Measurements from ENCODE around the gene MAPK14.
"Not testable (repeated sequence)": the region's sequence is repeated elsewhere in the genome, so short reads cannot be mapped to it uniquely, and the experiment has no call there.

Gene MAPK14

GRCh38 chr6:36069573-36069972, 42.0 kb downstream of the MAPK14 start:
- DNase-seq (ENCODE audit: low spot score), result no peak

GRCh38 chr6:36070252-36070651, 42.6 kb downstream of the MAPK14 start:
- no peak for DNase-seq (ENCODE audit: low spot score)

- DNase-seq (ENCODE audit: low spot score), result no peak
Observed at GRCh38 chr6:36071281-36071680, 43.7 kb downstream of the MAPK14 start.

GRCh38 chr6:36071714-36072113, 44.1 kb downstream of the MAPK14 start:
- no peak for DNase-seq (ENCODE audit: low spot score)

GRCh38 chr6:36072681-36073080, 45.1 kb downstream of the MAPK14 start:
- DNase-seq (ENCODE audit: low spot score), result no peak

GRCh38 chr6:36073587-36073986, 46.0 kb downstream of the MAPK14 start:
- no peak for DNase-seq (ENCODE audit: low spot score)

- no peak for DNase-seq (ENCODE audit: low spot score)
Observed at GRCh38 chr6:36075656-36076055, 48.0 kb downstream of the MAPK14 start.

- DNase-seq (ENCODE audit: low spot score), result no peak
Observed at GRCh38 chr6:36076178-36077063, 48.8 kb downstream of the MAPK14 start.

- no peak for DNase-seq (ENCODE audit: low spot score)
Observed at GRCh38 chr6:36078159-36078558, 50.6 kb downstream of the MAPK14 start.

- no peak for DNase-seq (ENCODE audit: low spot score)
Observed at GRCh38 chr6:36079601-36080000, 52.0 kb downstream of the MAPK14 start.

- no peak for DNase-seq (ENCODE audit: low spot score)
Observed at GRCh38 chr6:36082318-36082717, 54.7 kb downstream of the MAPK14 start.

GRCh38 chr6:36083446-36083845, 55.8 kb downstream of the MAPK14 start:
- DNase-seq (ENCODE audit: low spot score), result no peak

- DNase-seq (ENCODE audit: low spot score), result not testable (repeated sequence)
Observed at GRCh38 chr6:36088204-36088603, 60.6 kb downstream of the MAPK14 start.

- no peak for DNase-seq (ENCODE audit: low spot score)
Observed at GRCh38 chr6:36089048-36089447, 61.4 kb downstream of the MAPK14 start.

GRCh38 chr6:36094238-36094637, 66.6 kb downstream of the MAPK14 start:
- DNase-seq (ENCODE audit: low spot score), result no peak

GRCh38 chr6:36094753-36095496, 67.3 kb downstream of the MAPK14 start:
- DNase-seq (ENCODE audit: low spot score), result peak; percentile 79

- DNase-seq (ENCODE audit: low spot score), result peak; percentile 80
Observed at GRCh38 chr6:36095497-36096391, 68.1 kb downstream of the MAPK14 start.

GRCh38 chr6:36098253-36098919, 70.8 kb downstream of the MAPK14 start:
- no peak for DNase-seq (ENCODE audit: low spot score)

GRCh38 chr6:36098920-36099647, 71.5 kb downstream of the MAPK14 start:
- DNase-seq (ENCODE audit: low spot score), result no peak

- DNase-seq (ENCODE audit: low spot score), result no peak
Observed at GRCh38 chr6:36099869-36100483, 72.4 kb downstream of the MAPK14 start.

Data from LoVo (cell line).